ENCODE data around the gene BEST1. TPM values are rescaled to one million over a fixed set of nuclear protein-coding genes. Genes with fewer than 3 reads are reported as not detected.

The BEST1 gene
- total RNA-seq, 1 experiment from 2014 or later = 2.3 TPM

- CTCF ChIA-PET = interaction anchor here (1.1 kb wide), 1 partner anchor 57 kb away, joined by 9 read pairs; no protein-coding TSS in a partner anchor
- H3K9ac ChIP-seq (ENCODE audit: low read length) = no peak overlapping the region
Observed at GRCh38 chr11:61955422-61956135, 5.4 kb downstream of the BEST1 start.

More at GRCh38 chr11:61955422-61956135, 5.4 kb downstream of the BEST1 start:
- no peak overlapping the region for H3K4me2 ChIP-seq (ENCODE audit: low read length)
- POLR2A ChIA-PET = interaction anchor here (1.4 kb wide), 1 partner anchor 12 kb away, joined by 4 read pairs; the partner anchor contains the start of gene FTH1
- no TSS peak for BruUV-seq (replicated peaks)
- ATAC-seq = no peak
- intact Hi-C loops (cut with micrococcal nuclease) = no loop called here
- no peaks in the 10 kb centered on the region for H3K27me3 ChIP-seq (ENCODE audit: insufficient read depth, low read length)
- no peaks in the 10 kb centered on the region for H3K79me2 ChIP-seq (ENCODE audit: insufficient read depth, low read length)
- no peak overlapping the region for H2AFZ ChIP-seq (ENCODE audit: low read depth, low read length, poor library complexity, severe bottlenecking)
- H3K4me1 ChIP-seq (ENCODE audit: control insufficient read depth in 1 of 2, insufficient read depth in 2 of 2, low read length in 2 of 2) = peaks cover 0 to 13% of the 10 kb centered on the region in 2 experiments; a peak in 2 of 4 replicates
- H3K9me3 ChIP-seq (ENCODE audit: control insufficient read depth in 1 of 2, insufficient read depth in 1 of 2, low read depth in 1 of 2, low read length in 2 of 2) = no peaks in the 10 kb centered on the region
- no peak overlapping the region for H3K27ac ChIP-seq (ENCODE audit: low read depth, low read length)
- H3K4me3 ChIP-seq (replicated peaks in 1 of 2; ENCODE audit: low read depth in 1 of 2, low read length in 2 of 2) = no peak overlapping the region
- H3K36me3 ChIP-seq (ENCODE audit: control insufficient read depth in 1 of 2, insufficient read depth in 2 of 2, low read length in 2 of 2) = no peaks in the 10 kb centered on the region
- no peaks in the 10 kb centered on the region for H3K9me2 ChIP-seq (ENCODE audit: insufficient read depth)
- TF ChIP-seq ELF1 (IDR thresholded peaks at IDR 0.05; ENCODE audit: borderline replicate concordance, low read depth) (no peak), ZNF274 (IDR thresholded peaks at IDR 0.05; ENCODE audit: low read depth, low read length) (no peak), REST (IDR thresholded peaks at IDR 0.05; ENCODE audit: low read depth) (no peak), CBX3 (IDR thresholded peaks at IDR 0.05; ENCODE audit: low read depth) (no peak), FOSL1 (IDR thresholded peaks at IDR 0.05; ENCODE audit: low read depth) (no peak), RAD21 (IDR thresholded peaks at IDR 0.05; ENCODE audit: low read depth) (no peak), ZBTB33 (IDR thresholded peaks at IDR 0.05; ENCODE audit: extremely low read depth, insufficient replicate concordance, low read length) (no peak), SRF (IDR thresholded peaks at IDR 0.05; ENCODE audit: low read depth) (no peak), POLR2A (IDR thresholded peaks at IDR 0.05; ENCODE audit: borderline replicate concordance, extremely low read depth, insufficient read depth, insufficient read length) (no peak), YY1 (IDR thresholded peaks at IDR 0.05; ENCODE audit: extremely low read depth, insufficient replicate concordance, low read depth, low read length) (no peak), MAX (IDR thresholded peaks at IDR 0.05) (no peak), CEBPB (IDR thresholded peaks at IDR 0.05; ENCODE audit: low read depth) (no peak), CTCF (IDR thresholded peaks at IDR 0.05 in 2 of 3, conservative IDR thresholded peaks at IDR 0.05 in 1 of 3; ENCODE audit: borderline replicate concordance in 1 of 3, insufficient read depth in 1 of 3, low read depth in 2 of 3, low read length in 2 of 3) (no peak), POLR2AphosphoS5 (IDR thresholded peaks at IDR 0.05; ENCODE audit: low read depth, low read length) (no peak), EZH2phosphoT487 (IDR thresholded peaks at IDR 0.05; ENCODE audit: borderline replicate concordance) (no peak), TCF7L2 (IDR thresholded peaks at IDR 0.05; ENCODE audit: borderline replicate concordance, extremely low read depth, insufficient read depth, insufficient read length) (no peak), ATF3 (IDR thresholded peaks at IDR 0.05) (no peak)
- RAD21 ChIA-PET (ENCODE audit: low non-redundant PET in 1 of 2, low total read pairs in 2 of 2, uncharacterized antibody in 2 of 2, unreplicated experiment in 2 of 2) = no interaction called here
- no peaks in the 10 kb centered on the region for H4K20me1 ChIP-seq (ENCODE audit: insufficient read depth)
- no peak for DNase-seq (ENCODE audit: low read depth, low spot score)

All from HCT116 (cell line).